H1 (cell line): ENCODE measurements around the gene EFEMP2. TPM values are rescaled to one million over a fixed set of nuclear protein-coding genes. Genes with fewer than 3 reads are reported as not detected.

Source experiments
- ATF3 ChIP-seq: IDR thresholded peaks from 2 replicates; pipeline ENCODE4 v1.6.1; 2011; ENCODE audit warnings: low read depth, mild to moderate bottlenecking, low read length; ENCODE audit not compliant: insufficient read depth
- polyA plus RNA-seq, 7 experiments: library from polyadenylated mRNA; depleted of rRNA in 3 of 7; stranded (reverse) in 5 of 7; unstranded in 2 of 7; fragments of >200 nt in 5 of 7; fragments of 200-250 nt in 2 of 7; gene quantifications; 1 replicate in 5 of 7; 2 replicates in 1 of 7; 4 replicates in 1 of 7; pipeline versions ENCODE4 v1.2.1 to v1.2.3, GENCODE V29; 2011 to 2013; ENCODE audit warnings: missing spikeins in 2 of 7, mixed read lengths in 2 of 7
- total RNA-seq: library from RNA; stranded (reverse); fragmentation: NEBNext Ultra II Directional; extraction: Animal tissue kit (Norgen Biotek cat#: 25700); gene quantifications from 2 replicates; pipeline ENCODE4 v1.2.1, GENCODE V29; 2021

EFEMP2 gene
- total and polyA plus RNA-seq, 2 of the 8 experiments (the other 6 are each of a cell fraction or from before 2014, with no cell fraction given) = 8.8 to 17.2 TPM

- no peak for TF ChIP-seq ATF3
Measured at GRCh38 chr11:65870307-65870658, 2.3 kb downstream of the EFEMP2 start (continued).
